K562 (cell line): ENCODE measurements around the gene ZNF749. TPM values are rescaled to one million over a fixed set of nuclear protein-coding genes. Genes with fewer than 3 reads are reported as not detected.

Source experiments
- BHLHE40 ChIP-seq: IDR thresholded peaks from 2 replicates; pipeline ENCODE4 v1.6.1; 2011; ENCODE audit warnings: low read length, improper control_type of control experiment
- ESRRB ChIP-seq: fragments of 250-450 bp; sonication (Bioruptor Pico); IDR thresholded peaks from 2 replicates; pipeline ENCODE4 v1.5.0; 2020; ENCODE audit warnings: mild to moderate bottlenecking, moderate library complexity, borderline replicate concordance
- EWSR1 ChIP-seq: fragments of 450-650 bp; IDR thresholded peaks from 2 replicates; pipeline ENCODE4 v1.6.1; 2018; ENCODE audit warnings: borderline replicate concordance, mild to moderate bottlenecking, low read depth, moderate library complexity; ENCODE audit not compliant: partially characterized antibody
- KDM5B ChIP-seq: fragments of 200-600 bp; sonication (generic); IDR thresholded peaks from 2 replicates; pipeline ENCODE4 v1.6.1; 2012; ENCODE audit warnings: low read depth, mild to moderate bottlenecking, moderate library complexity, low read length, control low read depth, inconsistent platforms; ENCODE audit not compliant: insufficient replicate concordance
- MAZ ChIP-seq, 2 experiments: fragments of 450-650 bp in 1 of 2; sonication (generic) in 1 of 2; formaldehyde crosslinking; IDR thresholded peaks in 1 of 2; conservative IDR thresholded peaks in 1 of 2; 2 replicates each; pipeline versions ENCODE4 v1.4.0 to v1.5.0; 2020; ENCODE audit warnings: mild to moderate bottlenecking in 1 of 2, missing genetic modification reagents in 1 of 2
- MYNN ChIP-seq, 2 experiments: sonication (generic); formaldehyde crosslinking in 1 of 2; IDR thresholded peaks; 2 replicates each; pipeline versions ENCODE4 v1.5.0 to v1.6.1; 2016 to 2020; ENCODE audit warnings: antibody characterized with exemption in 1 of 2, missing genetic modification reagents in 1 of 2
- RB1 ChIP-seq: fragments of 450-650 bp; IDR thresholded peaks from 2 replicates; pipeline ENCODE4 v1.6.1; 2017; ENCODE audit warnings: low read depth, mild to moderate bottlenecking
- RBM22 ChIP-seq: fragments of 200-400 bp; formaldehyde crosslinking; IDR thresholded peaks from 2 replicates; pipeline ENCODE4 v1.6.1; 2018; ENCODE audit warnings: low read length, low read depth; ENCODE audit not compliant: poor library complexity, severe bottlenecking
- STAG1 ChIP-seq: sonication (generic); formaldehyde crosslinking; IDR thresholded peaks from 2 replicates; pipeline ENCODE4 v1.5.0; 2020; ENCODE audit warnings: missing genetic modification reagents, borderline replicate concordance
- ZC3H4 ChIP-seq: sonication (generic); formaldehyde crosslinking; IDR thresholded peaks from 2 replicates; pipeline ENCODE4 v1.9.0; 2021; ENCODE audit warnings: missing genetic modification reagents, borderline replicate concordance
- ZFP36 ChIP-seq: fragments of 150-350 bp; IDR thresholded peaks from 2 replicates; pipeline ENCODE4 v1.6.1; 2018; ENCODE audit warnings: low read length, low read depth; ENCODE audit not compliant: partially characterized antibody
- ZNF134 ChIP-seq: fragments of 250-450 bp; sonication (Bioruptor Pico); conservative IDR thresholded peaks from 2 replicates; pipeline ENCODE4 v1.4.0; 2020
- ZNF431 ChIP-seq: sonication (generic); formaldehyde crosslinking; IDR thresholded peaks from 2 replicates; pipeline ENCODE4 v1.8.0; 2022; ENCODE audit warnings: mild to moderate bottlenecking, missing genetic modification reagents
- polyA plus RNA-seq, 8 experiments: library from polyadenylated mRNA; depleted of rRNA in 4 of 8; stranded (reverse) in 5 of 8; unstranded in 3 of 8; fragments of >200 nt; fragmentation: Nextera tagmentation in 2 of 8; fragmentation: Illumina TruSeq in 1 of 8; extraction: Ambion mirVana in 2 of 8; extraction: Trizol in 1 of 8; gene quantifications; 2 replicates each; pipeline versions ENCODE4 v1.2.1 to v1.2.3, GENCODE V29; 2011 to 2014; ENCODE audit warnings: inconsistent platforms in 1 of 8, missing spikeins in 1 of 8
- total RNA-seq, 7 experiments: library from RNA; depleted of rRNA in 6 of 7; stranded (reverse); fragments of >200 nt in 6 of 7; fragmentation: Illumina TruSeq in 2 of 7; extraction: Trizol in 2 of 7; gene quantifications; 2 replicates each; pipeline versions ENCODE4 v1.2.1 to v1.2.3, GENCODE V29; 2011 to 2021; ENCODE audit warnings: low replicate concordance in 1 of 7
- TF ChIP-seq, protein P1 (sequence below): fragments of 200-800 bp; sonication (Bioruptor generic); IDR thresholded peaks from 2 replicates; pipeline ENCODE4 v1.6.1; 2016; ENCODE audit warnings: missing genetic modification characterization, missing compliant biosample characterization
- TF ChIP-seq, protein P2 (sequence below): fragments of 450-650 bp; formaldehyde crosslinking; IDR thresholded peaks from 2 replicates; pipeline ENCODE4 v1.4.0; 2020; ENCODE audit warnings: mild to moderate bottlenecking, moderate library complexity
- TF ChIP-seq, protein P3 (sequence below): fragments of 250-450 bp; sonication (Bioruptor Pico); IDR thresholded peaks from 2 replicates; pipeline ENCODE4 v1.4.0; 2020; ENCODE audit warnings: mild to moderate bottlenecking, moderate library complexity
- TF ChIP-seq, protein P4 (sequence below): sonication (generic); formaldehyde crosslinking; IDR thresholded peaks from 2 replicates; pipeline ENCODE4 v1.8.1; 2022; ENCODE audit warnings: missing genetic modification reagents

The ZNF749 gene
- total and polyA plus RNA-seq, 9 of the 15 experiments (the other 6 are each of a cell fraction or from before 2014, with no cell fraction given): 5.3 to 33.2 (median 15.0) TPM

DNA sequence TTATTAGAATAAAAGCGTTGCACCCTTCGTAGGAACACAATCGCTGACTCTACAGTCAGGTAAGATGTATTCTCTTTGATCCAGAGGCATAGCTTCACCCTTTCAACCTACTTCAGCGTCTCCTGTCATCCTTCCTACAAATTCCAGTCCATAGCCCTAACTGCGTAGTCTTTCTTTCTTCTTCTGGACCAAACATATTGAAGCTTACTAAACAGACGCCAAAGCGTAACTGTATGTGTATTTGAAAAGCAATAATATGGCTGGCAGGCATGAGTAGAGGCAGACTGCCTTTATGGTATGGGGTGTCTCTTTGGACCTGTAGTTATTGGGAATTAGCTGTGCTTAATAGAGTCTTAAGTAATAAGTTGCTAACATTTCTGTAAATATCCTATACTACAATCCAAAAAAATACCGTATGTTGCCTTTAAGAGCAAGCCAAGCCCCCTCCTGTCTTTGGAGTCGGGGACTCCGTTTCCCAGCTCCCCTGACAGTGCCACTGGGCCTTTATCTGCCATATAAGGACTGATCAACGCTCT, 45.9 kb upstream of the ZNF749 start (continued):
- TF ChIP-seq, protein P1, sequence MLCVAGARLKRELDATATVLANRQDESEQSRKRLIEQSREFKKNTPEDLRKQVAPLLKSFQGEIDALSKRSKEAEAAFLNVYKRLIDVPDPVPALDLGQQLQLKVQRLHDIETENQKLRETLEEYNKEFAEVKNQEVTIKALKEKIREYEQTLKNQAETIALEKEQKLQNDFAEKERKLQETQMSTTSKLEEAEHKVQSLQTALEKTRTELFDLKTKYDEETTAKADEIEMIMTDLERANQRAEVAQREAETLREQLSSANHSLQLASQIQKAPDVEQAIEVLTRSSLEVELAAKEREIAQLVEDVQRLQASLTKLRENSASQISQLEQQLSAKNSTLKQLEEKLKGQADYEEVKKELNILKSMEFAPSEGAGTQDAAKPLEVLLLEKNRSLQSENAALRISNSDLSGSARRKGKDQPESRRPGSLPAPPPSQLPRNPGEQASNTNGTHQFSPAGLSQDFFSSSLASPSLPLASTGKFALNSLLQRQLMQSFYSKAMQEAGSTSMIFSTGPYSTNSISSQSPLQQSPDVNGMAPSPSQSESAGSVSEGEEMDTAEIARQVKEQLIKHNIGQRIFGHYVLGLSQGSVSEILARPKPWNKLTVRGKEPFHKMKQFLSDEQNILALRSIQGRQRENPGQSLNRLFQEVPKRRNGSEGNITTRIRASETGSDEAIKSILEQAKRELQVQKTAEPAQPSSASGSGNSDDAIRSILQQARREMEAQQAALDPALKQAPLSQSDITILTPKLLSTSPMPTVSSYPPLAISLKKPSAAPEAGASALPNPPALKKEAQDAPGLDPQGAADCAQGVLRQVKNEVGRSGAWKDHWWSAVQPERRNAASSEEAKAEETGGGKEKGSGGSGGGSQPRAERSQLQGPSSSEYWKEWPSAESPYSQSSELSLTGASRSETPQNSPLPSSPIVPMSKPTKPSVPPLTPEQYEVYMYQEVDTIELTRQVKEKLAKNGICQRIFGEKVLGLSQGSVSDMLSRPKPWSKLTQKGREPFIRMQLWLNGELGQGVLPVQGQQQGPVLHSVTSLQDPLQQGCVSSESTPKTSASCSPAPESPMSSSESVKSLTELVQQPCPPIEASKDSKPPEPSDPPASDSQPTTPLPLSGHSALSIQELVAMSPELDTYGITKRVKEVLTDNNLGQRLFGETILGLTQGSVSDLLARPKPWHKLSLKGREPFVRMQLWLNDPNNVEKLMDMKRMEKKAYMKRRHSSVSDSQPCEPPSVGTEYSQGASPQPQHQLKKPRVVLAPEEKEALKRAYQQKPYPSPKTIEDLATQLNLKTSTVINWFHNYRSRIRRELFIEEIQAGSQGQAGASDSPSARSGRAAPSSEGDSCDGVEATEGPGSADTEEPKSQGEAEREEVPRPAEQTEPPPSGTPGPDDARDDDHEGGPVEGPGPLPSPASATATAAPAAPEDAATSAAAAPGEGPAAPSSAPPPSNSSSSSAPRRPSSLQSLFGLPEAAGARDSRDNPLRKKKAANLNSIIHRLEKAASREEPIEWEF (CRISPR knock-in tag): no peak
- TF ChIP-seq MYNN (IDR thresholded peaks at IDR 0.05) (no peak), MYNN (CRISPR knock-in tag; IDR thresholded peaks at IDR 0.05) (no peak), RB1 (no peak), MAZ (CRISPR knock-in tag; conservative IDR thresholded peaks at IDR 0.05 in 1 of 2, IDR thresholded peaks at IDR 0.05 in 1 of 2) (peak in 1 of 2 experiments; percentile 68; a peak in 2 of 4 replicates), BHLHE40 (no peak), ZNF431 (CRISPR knock-in tag) (no peak), RBM22 (no peak), ZNF134 (no peak), ESRRB (no peak), STAG1 (no peak), ZC3H4 (no peak), KDM5B (no peak), ZFP36 (peak; percentile 24), EWSR1 (no peak)
- TF ChIP-seq, protein P2, sequence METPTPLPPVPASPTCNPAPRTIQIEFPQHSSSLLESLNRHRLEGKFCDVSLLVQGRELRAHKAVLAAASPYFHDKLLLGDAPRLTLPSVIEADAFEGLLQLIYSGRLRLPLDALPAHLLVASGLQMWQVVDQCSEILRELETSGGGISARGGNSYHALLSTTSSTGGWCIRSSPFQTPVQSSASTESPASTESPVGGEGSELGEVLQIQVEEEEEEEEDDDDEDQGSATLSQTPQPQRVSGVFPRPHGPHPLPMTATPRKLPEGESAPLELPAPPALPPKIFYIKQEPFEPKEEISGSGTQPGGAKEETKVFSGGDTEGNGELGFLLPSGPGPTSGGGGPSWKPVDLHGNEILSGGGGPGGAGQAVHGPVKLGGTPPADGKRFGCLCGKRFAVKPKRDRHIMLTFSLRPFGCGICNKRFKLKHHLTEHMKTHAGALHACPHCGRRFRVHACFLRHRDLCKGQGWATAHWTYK (CRISPR knock-in tag): no peak
- TF ChIP-seq, protein P3, sequence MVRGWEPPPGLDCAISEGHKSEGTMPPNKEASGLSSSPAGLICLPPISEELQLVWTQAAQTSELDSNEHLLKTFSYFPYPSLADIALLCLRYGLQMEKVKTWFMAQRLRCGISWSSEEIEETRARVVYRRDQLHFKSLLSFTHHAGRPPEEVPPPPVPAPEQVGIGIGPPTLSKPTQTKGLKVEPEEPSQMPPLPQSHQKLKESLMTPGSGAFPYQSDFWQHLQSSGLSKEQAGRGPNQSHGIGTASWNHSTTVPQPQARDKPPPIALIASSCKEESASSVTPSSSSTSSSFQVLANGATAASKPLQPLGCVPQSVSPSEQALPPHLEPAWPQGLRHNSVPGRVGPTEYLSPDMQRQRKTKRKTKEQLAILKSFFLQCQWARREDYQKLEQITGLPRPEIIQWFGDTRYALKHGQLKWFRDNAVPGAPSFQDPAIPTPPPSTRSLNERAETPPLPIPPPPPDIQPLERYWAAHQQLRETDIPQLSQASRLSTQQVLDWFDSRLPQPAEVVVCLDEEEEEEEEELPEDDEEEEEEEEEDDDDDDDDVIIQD (CRISPR knock-in tag): no peak
- TF ChIP-seq, protein P4, sequence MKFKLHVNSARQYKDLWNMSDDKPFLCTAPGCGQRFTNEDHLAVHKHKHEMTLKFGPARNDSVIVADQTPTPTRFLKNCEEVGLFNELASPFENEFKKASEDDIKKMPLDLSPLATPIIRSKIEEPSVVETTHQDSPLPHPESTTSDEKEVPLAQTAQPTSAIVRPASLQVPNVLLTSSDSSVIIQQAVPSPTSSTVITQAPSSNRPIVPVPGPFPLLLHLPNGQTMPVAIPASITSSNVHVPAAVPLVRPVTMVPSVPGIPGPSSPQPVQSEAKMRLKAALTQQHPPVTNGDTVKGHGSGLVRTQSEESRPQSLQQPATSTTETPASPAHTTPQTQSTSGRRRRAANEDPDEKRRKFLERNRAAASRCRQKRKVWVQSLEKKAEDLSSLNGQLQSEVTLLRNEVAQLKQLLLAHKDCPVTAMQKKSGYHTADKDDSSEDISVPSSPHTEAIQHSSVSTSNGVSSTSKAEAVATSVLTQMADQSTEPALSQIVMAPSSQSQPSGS (CRISPR knock-in tag): no peak
